GM21390 (cell line): ENCODE data around the gene TENT4B.
A peak's percentile ranks its signal among the peaks of the same experiment; 100 is the strongest.

Source experiments
- ATAC-seq: cut with Tn5 transposase; IDR thresholded peaks from one replicate; pipeline ENCODE4 v1.9.1; 2021; ENCODE audit not compliant: unreplicated experiment

TENT4B gene

GRCh38 chr16:50192386-50193050 lies 39.4 kb downstream of the TENT4B start:
- ATAC-seq = no peak

- no peak for ATAC-seq
Measured at GRCh38 chr16:50193594-50193993, 40.5 kb downstream of the TENT4B start.

DNA sequence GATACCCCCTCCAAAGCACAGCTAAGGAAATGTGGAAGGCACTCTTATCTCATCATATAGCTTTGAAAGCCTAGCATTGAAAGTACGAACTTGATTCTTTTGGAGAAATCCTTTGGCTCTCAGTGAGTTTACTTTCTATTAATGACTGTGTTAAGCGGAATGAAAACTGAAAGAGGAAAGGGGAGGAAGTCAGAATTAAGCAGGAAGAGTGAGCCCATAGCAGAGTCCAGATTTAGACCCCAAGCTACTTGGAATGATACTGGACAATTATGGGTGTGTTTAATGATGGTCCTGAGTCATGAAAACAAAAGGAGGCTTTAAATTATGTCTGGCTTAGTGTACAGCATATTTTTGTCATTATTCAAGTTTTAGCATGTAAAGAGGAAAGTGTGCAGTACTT lies 42.2 kb downstream of the TENT4B start:
- no peak for ATAC-seq

DNA sequence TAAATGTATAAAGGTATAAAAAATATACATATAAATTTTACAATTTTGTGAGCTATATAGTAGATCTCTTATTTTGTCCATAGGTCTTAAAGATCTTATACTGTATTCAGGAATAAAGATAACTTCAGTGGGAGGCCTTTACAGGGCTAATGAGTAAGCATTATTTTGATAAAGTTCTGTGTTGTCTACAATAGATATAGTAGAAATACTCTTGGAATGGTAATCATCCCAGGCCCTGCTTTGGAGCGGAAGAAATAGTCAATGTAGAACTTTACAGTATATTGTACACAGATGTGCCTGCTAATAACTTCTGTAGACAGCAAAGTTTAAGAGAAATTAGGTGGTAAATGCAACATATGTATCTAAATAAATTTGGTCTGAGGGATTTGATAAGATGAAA lies 42.6 kb downstream of the TENT4B start:
- no peak for ATAC-seq

- ATAC-seq = no peak
Measured at GRCh38 chr16:50197582-50197981, 44.5 kb downstream of the TENT4B start.

DNA sequence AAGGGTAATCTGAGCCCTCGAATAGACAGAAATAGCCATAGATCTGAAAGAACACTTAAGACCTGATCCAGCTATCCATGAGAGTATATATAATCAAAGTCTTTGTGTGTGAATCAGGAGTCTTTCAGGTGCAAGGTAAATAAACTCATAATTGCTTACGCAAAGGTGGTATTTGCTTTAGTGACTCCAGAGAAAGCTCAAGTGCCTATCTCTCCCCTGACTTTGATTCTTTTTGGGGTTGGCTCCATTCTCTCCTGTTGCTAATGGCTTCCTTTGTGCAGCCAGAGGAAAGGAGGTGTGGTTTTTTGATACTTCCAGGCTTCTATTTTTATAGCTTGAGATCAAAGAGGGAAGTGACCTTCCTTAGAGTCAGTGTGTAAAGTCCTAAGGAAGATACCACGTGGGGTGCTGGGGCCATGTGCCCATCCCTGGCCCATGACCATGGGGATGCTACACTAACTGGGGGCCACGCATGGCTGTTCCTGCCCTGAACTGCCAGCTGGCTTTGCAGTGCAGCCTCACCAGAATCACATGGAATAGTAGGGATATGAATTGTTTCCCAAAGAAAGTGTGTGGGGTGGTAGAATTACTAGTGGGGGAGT lies 45.8 kb downstream of the TENT4B start:
- no peak for ATAC-seq

GRCh38 chr16:50201787-50202186 lies 48.7 kb downstream of the TENT4B start:
- no peak for ATAC-seq

GRCh38 chr16:50202926-50203624 lies 50.0 kb downstream of the TENT4B start:
- ATAC-seq = no peak

DNA sequence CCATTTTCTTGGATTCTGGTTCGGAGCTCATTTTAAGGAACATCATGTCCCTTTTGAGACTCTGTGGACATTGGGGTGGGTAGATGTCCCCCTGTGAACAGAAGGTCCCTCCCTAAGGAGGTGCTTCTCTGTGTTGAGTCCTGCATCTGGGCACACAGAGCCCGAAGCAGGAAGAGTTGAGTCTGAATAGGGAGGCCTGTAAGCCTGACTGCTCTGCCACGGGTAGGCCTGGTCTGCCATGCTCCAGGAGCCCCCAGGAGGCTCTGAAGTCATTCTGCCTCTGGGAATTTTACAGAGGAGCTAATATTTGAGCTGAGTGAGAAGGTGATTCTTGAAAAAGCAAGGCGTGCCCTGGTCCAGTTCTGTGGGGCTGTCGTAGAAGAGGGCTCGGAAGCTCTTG lies 50.6 kb downstream of the TENT4B start:
- ATAC-seq = no peak

GRCh38 chr16:50204453-50205108 lies 51.5 kb downstream of the TENT4B start:
- no peak for ATAC-seq

DNA sequence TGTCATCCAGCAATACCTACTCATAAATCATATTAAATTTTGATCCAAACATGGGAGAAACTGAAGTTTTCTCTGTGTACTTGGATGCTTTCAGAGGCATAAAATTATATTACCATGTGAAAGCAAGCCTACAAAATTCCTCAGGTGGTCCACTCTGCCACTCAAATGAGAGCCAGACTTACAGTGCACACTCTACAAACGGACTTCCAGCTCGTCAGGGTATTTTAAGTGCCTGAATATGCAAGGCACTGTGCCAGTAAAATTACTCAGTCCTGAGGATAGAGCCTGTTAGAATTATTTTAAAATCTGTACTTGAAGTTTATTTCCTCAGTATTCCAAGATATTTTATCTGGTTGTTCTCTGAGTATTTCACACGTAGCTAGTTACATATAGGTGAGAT lies 54.5 kb downstream of the TENT4B start:
- ATAC-seq = no peak

GRCh38 chr16:50208460-50208931 lies 55.4 kb downstream of the TENT4B start:
- no peak for ATAC-seq

- no peak for ATAC-seq
Measured at GRCh38 chr16:50209546-50210265, 56.6 kb downstream of the TENT4B start.

GRCh38 chr16:50210266-50211038 lies 57.3 kb downstream of the TENT4B start:
- ATAC-seq = peak; percentile 88

GRCh38 chr16:50213939-50214519 lies 60.9 kb downstream of the TENT4B start:
- no peak for ATAC-seq

GRCh38 chr16:50215680-50216079 lies 62.6 kb downstream of the TENT4B start:
- ATAC-seq = no peak

GRCh38 chr16:50216231-50216630 lies 63.1 kb downstream of the TENT4B start:
- ATAC-seq = no peak

GRCh38 chr16:50219402-50219975 lies 66.4 kb downstream of the TENT4B start:
- no peak for ATAC-seq

DNA sequence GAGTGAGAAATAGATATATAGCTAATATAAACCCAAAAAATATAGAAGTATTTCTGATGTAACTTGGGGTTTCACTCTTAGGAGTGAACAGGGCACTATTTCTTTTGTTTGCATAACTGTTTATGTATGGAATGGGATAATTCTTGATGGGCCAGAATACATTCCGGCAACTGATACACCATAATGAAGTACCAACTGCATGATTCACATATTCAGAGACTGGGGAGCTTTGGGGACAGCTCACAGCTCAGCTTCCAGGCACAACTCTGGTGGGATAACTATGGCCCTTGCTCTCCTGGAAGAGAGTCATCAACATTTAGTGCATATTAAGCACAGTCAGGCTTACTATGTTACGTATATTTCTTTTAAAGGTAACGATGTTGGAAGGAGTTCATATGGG lies 71.2 kb downstream of the TENT4B start:
- ATAC-seq = no peak

DNA sequence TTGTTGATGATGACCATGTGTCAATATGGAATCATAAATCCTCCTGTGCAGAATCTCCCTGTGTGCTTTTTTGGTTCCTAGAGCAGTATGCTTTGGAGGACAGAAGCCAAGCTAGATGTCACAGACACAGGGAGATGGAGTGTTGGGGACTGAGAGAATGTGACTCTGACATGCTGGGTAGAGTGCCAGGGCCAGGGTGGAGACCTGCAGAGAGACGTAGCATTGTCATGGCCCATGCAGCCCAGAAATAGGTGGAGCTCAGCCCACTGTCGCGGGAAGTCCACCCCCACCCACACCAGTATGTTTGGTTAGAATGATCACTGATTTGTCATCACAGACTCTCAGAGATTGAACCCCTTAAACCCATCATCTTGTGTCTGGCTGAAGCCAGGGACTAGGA lies 74.0 kb downstream of the TENT4B start:
- no peak for ATAC-seq
